HUES48 (cell line): ENCODE measurements around the gene CTNNA1.

ENCODE experiments used
- H3K27ac ChIP-seq: one replicate; pipeline ENCODE4 v1.7.0; 2013; ENCODE audit warnings: low read depth, low read length, inconsistent platforms
- H3K27me3 ChIP-seq: 2 replicates; pipeline ENCODE4 v1.6.1; 2013; ENCODE audit warnings: mild to moderate bottlenecking, low read length; ENCODE audit not compliant: control insufficient read depth, insufficient read depth
- H3K36me3 ChIP-seq: 2 replicates; pipeline ENCODE4 v1.6.1; 2013; ENCODE audit warnings: low read length; ENCODE audit not compliant: control insufficient read depth, insufficient read depth
- H3K4me1 ChIP-seq: 2 replicates; pipeline ENCODE4 v1.6.1; 2013; ENCODE audit warnings: mild to moderate bottlenecking, low read length; ENCODE audit not compliant: control insufficient read depth, insufficient read depth
- H3K4me3 ChIP-seq: 2 replicates; pipeline ENCODE4 v1.5.1; 2013; ENCODE audit warnings: mild to moderate bottlenecking, low read depth, low read length
- H3K9ac ChIP-seq: 2 replicates; pipeline ENCODE4 v1.6.1; 2013; ENCODE audit warnings: mild to moderate bottlenecking, low read depth, low read length, moderate library complexity
- H3K9me3 ChIP-seq: 2 replicates; pipeline ENCODE4 v1.6.1; 2013; ENCODE audit warnings: low read length; ENCODE audit not compliant: control insufficient read depth, insufficient read depth

The CTNNA1 gene

GRCh38 chr5:138901716-138902115 lies 148.5 kb downstream of the CTNNA1 start:
- Histone ChIP-seq H3K27me3 (no peaks in the 10 kb centered on the region), H3K4me1 (0 out of 2 replicates have a peak, but pooled peaks cover 4% of the 10 kb centered on the region), H3K36me3 (peaks cover 64% of the 10 kb centered on the region), H3K27ac (no peak overlapping the region), H3K9ac (no peak overlapping the region), H3K4me3 (no peak overlapping the region), H3K9me3 (no peaks in the 10 kb centered on the region)

GRCh38 chr5:138903130-138903775 lies 150.0 kb downstream of the CTNNA1 start:
- no peaks in the 10 kb centered on the region for H3K27me3 ChIP-seq
- no peak overlapping the region for H3K4me3 ChIP-seq
- H3K9me3 ChIP-seq, result no peaks in the 10 kb centered on the region
- peaks cover 66% of the 10 kb centered on the region for H3K36me3 ChIP-seq
- no peak overlapping the region for H3K9ac ChIP-seq
- 0 out of 2 replicates have a peak, but pooled peaks cover 4% of the 10 kb centered on the region for H3K4me1 ChIP-seq
- no peak overlapping the region for H3K27ac ChIP-seq

GRCh38 chr5:138905541-138905940 lies 152.3 kb downstream of the CTNNA1 start:
- no peak overlapping the region for H3K9ac ChIP-seq
- H3K27me3 ChIP-seq, result no peaks in the 10 kb centered on the region
- no peak overlapping the region for H3K4me3 ChIP-seq
- H3K36me3 ChIP-seq, result peaks cover 57% of the 10 kb centered on the region
- H3K9me3 ChIP-seq, result no peaks in the 10 kb centered on the region
- H3K4me1 ChIP-seq, result 0 out of 2 replicates have a peak, but pooled peaks cover 4% of the 10 kb centered on the region
- no peak overlapping the region for H3K27ac ChIP-seq

- H3K4me3 ChIP-seq, result no peak overlapping the region
- H3K9me3 ChIP-seq, result no peaks in the 10 kb centered on the region
- H3K27me3 ChIP-seq, result no peaks in the 10 kb centered on the region
- H3K9ac ChIP-seq, result no peak overlapping the region
- H3K4me1 ChIP-seq, result no peaks in the 10 kb centered on the region
- no peak overlapping the region for H3K27ac ChIP-seq
- H3K36me3 ChIP-seq, result peaks cover 47% of the 10 kb centered on the region
These were observed 156.5 kb downstream of the CTNNA1 start for GRCh38 chr5:138909734-138910133.

- H3K27ac ChIP-seq, result no peak overlapping the region
- no peaks in the 10 kb centered on the region for H3K9me3 ChIP-seq
- no peaks in the 10 kb centered on the region for H3K27me3 ChIP-seq
- H3K9ac ChIP-seq, result no peak overlapping the region
- no peak overlapping the region for H3K4me3 ChIP-seq
- H3K4me1 ChIP-seq, result no peaks in the 10 kb centered on the region
- peaks cover 45% of the 10 kb centered on the region for H3K36me3 ChIP-seq
These were observed 157.4 kb downstream of the CTNNA1 start for GRCh38 chr5:138910546-138911185.

GRCh38 chr5:138911441-138911840 lies 158.2 kb downstream of the CTNNA1 start:
- H3K9me3 ChIP-seq, result no peaks in the 10 kb centered on the region
- H3K27me3 ChIP-seq, result no peaks in the 10 kb centered on the region
- H3K36me3 ChIP-seq, result peaks cover 37% of the 10 kb centered on the region
- H3K27ac ChIP-seq, result no peak overlapping the region
- no peak overlapping the region for H3K4me3 ChIP-seq
- H3K9ac ChIP-seq, result no peak overlapping the region
- H3K4me1 ChIP-seq, result no peaks in the 10 kb centered on the region

GRCh38 chr5:138912093-138912492 lies 158.9 kb downstream of the CTNNA1 start:
- H3K9ac ChIP-seq, result no peak overlapping the region
- no peaks in the 10 kb centered on the region for H3K4me1 ChIP-seq
- H3K9me3 ChIP-seq, result no peaks in the 10 kb centered on the region
- H3K4me3 ChIP-seq, result no peak overlapping the region
- no peak overlapping the region for H3K27ac ChIP-seq
- H3K36me3 ChIP-seq, result peaks cover 35% of the 10 kb centered on the region
- no peaks in the 10 kb centered on the region for H3K27me3 ChIP-seq

GRCh38 chr5:138913773-138914172 lies 160.5 kb downstream of the CTNNA1 start:
- Histone ChIP-seq H3K9me3 (no peaks in the 10 kb centered on the region), H3K27me3 (no peaks in the 10 kb centered on the region), H3K36me3 (peaks cover 40% of the 10 kb centered on the region)

GRCh38 chr5:138914338-138914737 lies 161.1 kb downstream of the CTNNA1 start:
- H3K36me3 ChIP-seq, result peaks cover 44% of the 10 kb centered on the region
- H3K27me3 ChIP-seq, result no peaks in the 10 kb centered on the region
- H3K9me3 ChIP-seq, result no peaks in the 10 kb centered on the region
- H3K4me1 ChIP-seq, result no peaks in the 10 kb centered on the region
- H3K27ac ChIP-seq, result no peak overlapping the region
- no peak overlapping the region for H3K4me3 ChIP-seq
- H3K9ac ChIP-seq, result no peak overlapping the region

More at GRCh38 chr5:138913773-138914172, 160.5 kb downstream of the CTNNA1 start:
- Histone ChIP-seq H3K4me3 (no peak overlapping the region), H3K4me1 (no peaks in the 10 kb centered on the region), H3K9ac (no peak overlapping the region), H3K27ac (no peak overlapping the region)

- H3K27me3 ChIP-seq, result no peaks in the 10 kb centered on the region
- H3K27ac ChIP-seq, result no peak overlapping the region
- H3K4me1 ChIP-seq, result no peaks in the 10 kb centered on the region
- peaks cover 52% of the 10 kb centered on the region for H3K36me3 ChIP-seq
- H3K9ac ChIP-seq, result no peak overlapping the region
- H3K4me3 ChIP-seq, result no peak overlapping the region
- H3K9me3 ChIP-seq, result no peaks in the 10 kb centered on the region
These were observed 165.5 kb downstream of the CTNNA1 start for GRCh38 chr5:138918686-138919085.

- Histone ChIP-seq H3K9ac (no peak overlapping the region), H3K27me3 (no peaks in the 10 kb centered on the region), H3K27ac (no peak overlapping the region), H3K9me3 (no peaks in the 10 kb centered on the region), H3K4me3 (no peak overlapping the region), H3K4me1 (no peaks in the 10 kb centered on the region), H3K36me3 (peaks cover 58% of the 10 kb centered on the region)
These were observed 167.0 kb downstream of the CTNNA1 start for GRCh38 chr5:138920181-138920580.
